TTC549 (cell line): Measurements from ENCODE around the gene CSTF3.
"Not testable (repeated sequence)": the region's sequence is repeated elsewhere in the genome, so short reads cannot be mapped to it uniquely, and the experiment has no call there.

ENCODE experiments used
- FAIRE-seq: peaks from 2 replicates; lab custom pipeline; 2012; peaks lifted over from hg19 to GRCh38; lab: Jason Lieb, UNC

CSTF3 gene

DNA sequence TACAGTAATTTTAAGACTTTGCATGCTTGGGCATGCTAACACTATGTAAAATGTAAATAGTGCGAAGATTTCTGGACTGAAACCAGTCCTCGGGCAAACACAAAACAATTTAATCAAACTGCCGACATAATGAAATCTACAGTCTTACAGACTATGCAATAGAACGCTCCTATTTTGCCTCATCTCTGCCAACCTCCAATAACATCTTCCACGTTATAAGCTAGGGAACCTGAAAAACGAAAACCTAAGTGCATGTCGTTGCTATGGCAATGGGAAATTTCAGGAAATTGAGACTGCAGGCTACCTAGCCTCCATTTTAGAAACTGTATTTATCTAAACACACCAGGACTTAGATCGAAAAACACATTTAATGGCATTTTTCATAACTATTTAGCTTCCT is 1.1 kb downstream of the CSTF3 start:
- no peak for FAIRE-seq

GRCh38 chr11:33159378-33159867 is 1.9 kb downstream of the CSTF3 start:
- not testable (repeated sequence) for FAIRE-seq

DNA sequence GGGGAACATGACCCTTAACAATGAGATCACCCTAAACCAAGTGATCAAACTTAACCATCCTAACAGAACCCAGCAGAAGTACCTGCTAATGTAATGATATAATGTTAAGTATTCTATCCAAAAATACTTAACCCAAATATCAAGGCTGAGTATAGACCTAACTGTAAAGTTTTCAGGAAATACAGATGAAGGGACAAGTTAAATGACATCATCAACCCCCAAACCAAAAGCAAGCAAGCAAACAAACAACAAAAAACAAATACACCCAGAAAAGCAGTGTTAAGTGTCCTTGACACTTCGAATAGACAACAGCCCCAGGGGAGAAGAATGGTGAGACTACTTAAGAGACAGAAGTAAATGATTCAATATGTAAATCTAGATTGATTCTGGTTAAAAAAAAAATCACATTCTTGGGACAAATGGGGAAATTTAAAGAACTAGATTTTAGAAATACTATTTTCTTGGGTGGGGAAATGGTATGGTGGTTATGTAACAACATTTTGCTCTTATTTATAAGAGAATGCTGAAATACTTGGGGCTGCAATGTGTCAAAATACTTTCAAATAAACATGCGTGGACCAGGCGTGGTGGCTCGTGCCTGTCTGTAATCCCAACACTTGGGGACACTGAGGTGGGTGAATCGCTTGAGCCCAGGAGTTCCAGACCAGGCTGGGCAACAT is 2.5 kb downstream of the CSTF3 start:
- FAIRE-seq: no peak

GRCh38 chr11:33157103-33158027 is 3.9 kb downstream of the CSTF3 start:
- no peak for FAIRE-seq

DNA sequence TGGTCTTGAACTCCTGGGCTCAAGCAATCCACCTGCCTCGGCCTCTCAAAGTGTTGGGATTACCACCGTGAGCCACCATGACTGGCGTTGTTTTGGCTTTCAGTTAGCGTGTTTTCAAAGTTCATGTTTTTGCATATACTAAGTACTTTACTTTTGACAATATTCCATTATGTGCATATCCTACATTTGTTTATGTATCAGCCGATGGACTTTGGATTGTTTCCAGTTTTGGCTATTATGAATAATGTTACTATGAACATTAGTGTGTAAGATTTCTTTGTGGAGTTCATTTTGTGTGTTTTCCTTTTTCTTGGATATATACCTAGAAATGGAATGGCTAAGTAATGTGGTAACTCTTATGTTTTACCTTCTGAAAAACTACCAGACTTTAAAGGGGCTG is 9.9 kb downstream of the CSTF3 start:
- no peak for FAIRE-seq

DNA sequence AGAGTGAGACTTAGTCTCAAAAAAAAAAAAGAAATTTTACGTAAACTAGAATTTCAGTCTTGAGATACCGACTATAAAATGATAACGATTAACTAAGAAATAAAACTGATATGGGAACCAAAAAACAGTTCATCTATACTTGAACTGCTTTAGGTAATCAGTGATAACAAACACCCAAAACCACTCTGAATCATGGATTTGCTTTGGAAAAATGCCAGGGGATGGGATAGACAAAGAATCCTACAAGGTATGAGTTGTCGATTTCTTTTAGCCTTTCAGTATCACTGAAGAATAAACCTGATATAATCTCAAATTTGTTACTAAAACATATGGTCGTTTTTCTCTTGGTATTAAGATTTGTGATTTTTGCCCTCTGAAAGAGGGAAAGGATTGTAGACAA is 13.7 kb downstream of the CSTF3 start:
- no peak for FAIRE-seq

DNA sequence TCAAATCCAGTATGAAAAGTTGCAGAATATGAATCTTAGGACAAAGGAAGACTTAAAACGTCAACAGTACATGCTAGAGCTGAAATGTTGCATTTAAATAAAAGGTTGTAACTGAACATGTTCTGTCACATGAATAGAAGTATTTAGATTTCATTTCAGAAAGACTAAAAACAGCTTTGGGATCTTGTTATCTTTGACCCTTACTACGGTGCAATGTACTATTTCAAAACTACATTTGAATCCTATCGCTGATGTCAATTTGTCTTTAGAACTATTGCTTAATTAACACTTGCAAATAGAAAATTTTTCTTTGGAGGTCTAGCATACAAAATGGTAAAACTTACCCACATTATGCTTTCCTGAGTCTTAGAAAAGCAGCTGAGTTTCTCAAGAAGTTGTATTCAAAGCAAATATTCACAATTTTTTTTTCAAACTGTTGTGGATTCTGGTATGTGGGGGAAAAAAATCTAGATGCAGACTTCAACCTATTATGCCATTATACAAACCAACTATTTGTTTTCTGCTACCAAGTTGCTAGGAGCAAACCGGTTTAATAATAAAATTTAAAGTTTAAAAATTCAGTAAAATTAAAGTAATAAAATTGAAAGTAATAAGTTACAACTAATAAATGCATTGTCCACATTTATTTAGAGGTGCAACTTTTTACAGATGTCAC is 25.4 kb downstream of the CSTF3 start:
- peak; percentile 11 for FAIRE-seq

GRCh38 chr11:33135216-33135615 is 26.1 kb downstream of the CSTF3 start:
- peak; percentile 56 for FAIRE-seq

- FAIRE-seq: no peak
These were observed 27.0 kb downstream of the CSTF3 start for GRCh38 chr11:33134276-33134675.

DNA sequence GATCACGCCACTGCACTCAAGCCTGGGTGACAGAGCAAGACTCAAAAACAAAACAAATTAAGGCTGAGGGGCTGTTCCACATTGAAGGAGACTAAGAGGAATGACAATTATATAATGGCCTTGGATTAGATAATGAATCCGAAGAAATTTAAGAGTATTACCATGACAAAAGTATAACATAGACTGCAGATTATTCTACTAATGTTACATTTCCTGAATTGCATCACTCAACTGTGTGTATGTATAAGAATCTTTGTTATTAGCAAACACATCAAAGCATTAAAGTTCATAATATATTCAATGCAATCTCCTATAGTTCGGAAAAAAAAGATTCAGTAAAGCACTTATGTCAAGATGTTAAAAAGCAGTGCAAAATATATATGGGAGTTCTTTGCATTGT is 27.5 kb downstream of the CSTF3 start:
- no peak for FAIRE-seq

DNA sequence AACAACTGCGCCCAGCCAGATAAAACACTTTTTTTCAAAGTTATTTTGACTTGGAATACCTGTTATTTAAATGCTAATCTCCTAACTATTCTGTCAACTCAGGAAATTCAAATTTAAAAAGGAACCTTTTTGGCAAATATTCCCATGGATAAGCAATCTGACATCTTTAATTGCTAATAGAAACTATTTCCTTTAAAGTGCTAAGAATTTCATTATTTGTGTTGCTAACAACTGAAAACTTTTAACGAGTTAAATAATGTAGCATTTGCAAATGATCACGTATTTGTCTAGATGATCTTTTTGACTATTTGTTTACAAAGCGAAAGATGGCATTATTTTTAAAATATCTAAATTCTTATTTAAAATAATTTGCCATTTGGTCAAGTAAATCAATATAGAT is 28.8 kb downstream of the CSTF3 start:
- FAIRE-seq: no peak

DNA sequence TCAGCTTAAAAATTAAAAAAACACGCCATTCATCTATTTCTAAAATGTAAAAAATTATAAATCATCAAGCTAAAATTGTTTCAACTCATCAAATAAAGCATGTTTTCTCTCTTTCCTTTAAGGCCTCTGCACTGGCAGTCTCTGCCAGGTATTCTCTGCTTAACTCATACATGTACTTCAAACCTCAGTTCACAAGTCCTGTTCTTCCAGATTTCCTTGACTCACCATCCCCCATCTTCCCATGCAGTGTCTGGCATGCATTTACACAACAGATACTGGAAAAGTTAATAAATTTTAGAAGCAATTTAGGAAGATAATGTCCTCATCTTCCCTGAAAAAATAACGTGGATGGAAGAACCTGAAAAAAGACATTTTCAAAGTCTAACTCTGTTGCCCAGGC is 32.5 kb downstream of the CSTF3 start:
- FAIRE-seq: no peak

- FAIRE-seq: no peak
These were observed 35.7 kb downstream of the CSTF3 start for GRCh38 chr11:33125611-33126010.

GRCh38 chr11:33125025-33125424 is 36.3 kb downstream of the CSTF3 start:
- FAIRE-seq: no peak

- not testable (repeated sequence) for FAIRE-seq
These were observed 38.6 kb downstream of the CSTF3 start for GRCh38 chr11:33122696-33123095.

GRCh38 chr11:33116535-33116934 is 44.7 kb downstream of the CSTF3 start:
- no peak for FAIRE-seq

- no peak for FAIRE-seq
These were observed 51.2 kb downstream of the CSTF3 start for GRCh38 chr11:33110083-33110482.

DNA sequence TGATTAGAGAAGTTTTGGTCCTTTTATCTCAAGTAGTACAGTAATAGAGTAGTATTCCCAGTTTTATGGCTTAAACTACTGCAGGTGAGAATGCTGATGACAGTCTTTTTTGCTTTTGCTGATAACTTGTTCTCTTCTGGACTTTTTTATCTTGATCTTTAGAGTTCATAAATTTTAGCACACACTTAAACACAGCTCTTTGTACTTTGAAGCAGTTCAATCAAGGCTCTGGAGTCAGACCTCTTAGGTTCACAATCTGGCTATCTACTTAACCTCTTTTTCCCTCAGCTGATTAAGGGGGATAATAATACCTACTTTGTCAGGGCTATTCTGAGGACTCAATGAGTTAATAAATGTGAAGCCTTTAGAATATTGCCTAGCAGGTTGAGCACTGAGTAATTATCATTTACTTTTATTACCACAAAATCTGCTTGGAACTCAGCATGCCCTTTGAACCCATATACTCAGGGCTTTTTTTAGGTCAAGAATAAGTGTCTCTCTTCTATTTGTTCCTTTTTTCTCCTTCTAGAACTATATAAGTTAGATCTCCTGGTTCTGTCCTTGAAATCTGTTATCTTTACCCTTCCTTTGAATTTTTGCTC is 51.9 kb downstream of the CSTF3 start:
- FAIRE-seq: no peak

DNA sequence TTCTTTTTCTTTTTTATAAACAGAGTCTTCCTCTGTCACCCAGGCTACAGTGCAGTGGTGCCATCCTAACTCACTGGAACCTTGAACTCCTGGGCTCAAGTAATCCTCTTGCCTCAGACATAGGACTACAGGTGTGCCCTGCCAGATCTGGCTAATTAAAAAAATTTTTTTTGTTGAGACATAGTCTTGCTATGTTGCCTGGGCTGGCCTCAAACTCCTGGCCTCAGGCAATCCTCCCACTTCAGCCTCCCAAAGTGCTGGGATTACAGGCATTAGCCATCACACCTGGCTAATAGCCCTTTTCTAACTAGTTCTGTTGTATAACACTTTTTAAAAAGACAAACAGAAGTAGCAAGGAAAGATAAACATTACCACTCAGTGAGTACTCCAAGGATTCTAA is 57.4 kb downstream of the CSTF3 start:
- no peak for FAIRE-seq

GRCh38 chr11:33094157-33094556 is 67.1 kb downstream of the CSTF3 start:
- FAIRE-seq: no peak

- FAIRE-seq: no peak
These were observed 71.5 kb downstream of the CSTF3 start for GRCh38 chr11:33089776-33090175.

- no peak for FAIRE-seq
These were observed 75.3 kb downstream of the CSTF3 start for GRCh38 chr11:33086017-33086416.

DNA sequence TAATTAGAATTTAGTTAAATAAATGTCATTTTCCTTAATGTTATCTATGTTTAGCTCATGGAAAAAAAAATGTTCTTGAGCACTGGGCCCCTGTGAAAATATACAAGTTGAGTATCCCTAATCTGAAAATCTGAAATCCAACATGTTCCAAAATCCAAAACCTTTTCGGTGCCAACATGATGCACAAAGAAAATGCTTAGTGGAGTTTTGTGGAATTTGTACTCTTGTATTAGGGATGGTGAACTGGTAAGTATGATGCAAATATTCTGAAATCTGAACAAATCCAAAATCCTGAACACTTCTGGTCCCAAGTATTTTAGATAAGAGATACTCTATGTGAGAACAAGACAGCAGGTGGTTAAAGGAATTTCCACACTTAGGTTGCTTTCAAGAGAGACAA is 77.4 kb downstream of the CSTF3 start:
- no peak for FAIRE-seq
